H1 (cell line): ENCODE results near the gene SCN8A. TPM values are rescaled to one million over a fixed set of nuclear protein-coding genes. Genes with fewer than 3 reads are reported as not detected.

Source experiments
- CTCF ChIA-PET: fragments of 300-600 bp; sonication (Branson Sonifier 250); formaldehyde crosslinking; loops from one replicate; lab custom pipeline; 2021; ENCODE audit not compliant: partially characterized antibody; lab: Charles Lee
- POLR2A ChIA-PET: fragments of 300-600 bp; sonication (Branson Sonifier 250); formaldehyde crosslinking; loops from one replicate; lab custom pipeline; 2021; ENCODE audit warnings: inconsistent platforms; ENCODE audit not compliant: partially characterized antibody; lab: Charles Lee
- DNase-seq, 2 experiments: peaks; one replicate each; pipeline versions ENCODE4 v3.0.0 to v3.0.0-alpha.2; 2010 to 2022; ENCODE audit warnings: low spot score in 2 of 2, low read depth in 1 of 2, mixed read lengths in 1 of 2
- FAIRE-seq: peaks from 2 replicates; lab custom pipeline; 2011; peaks lifted over from hg19 to GRCh38; lab: Jason Lieb, UNC
- H2AFZ ChIP-seq: 2 replicates; pipeline ENCODE4 v1.8.1; 2012; ENCODE audit warnings: low read length, inconsistent platforms
- H2AK5ac ChIP-seq: 2 replicates; pipeline ENCODE4 v1.6.1; 2013; ENCODE audit warnings: low read depth, low read length
- H2BK120ac ChIP-seq: replicated peaks from 2 replicates; pipeline ENCODE3; 2013; ENCODE audit warnings: low read depth, low read length, inconsistent platforms
- H2BK12ac ChIP-seq: 2 replicates; pipeline ENCODE4 v1.6.1; 2013; ENCODE audit warnings: low read depth, low read length
- H2BK15ac ChIP-seq: 2 replicates; pipeline ENCODE4 v1.6.1; 2013; ENCODE audit warnings: low read length
- H2BK20ac ChIP-seq: 2 replicates; pipeline ENCODE4 v1.6.1; 2013; ENCODE audit warnings: low read length
- H2BK5ac ChIP-seq: 2 replicates; pipeline ENCODE4 v1.6.1; 2013; ENCODE audit warnings: low read depth, low read length
- H3K14ac ChIP-seq: 2 replicates; pipeline ENCODE4 v1.6.1; 2013; ENCODE audit warnings: inconsistent platforms; ENCODE audit not compliant: insufficient read length
- H3K18ac ChIP-seq: 2 replicates; pipeline ENCODE4 v1.6.1; 2013; ENCODE audit warnings: low read length; ENCODE audit errors: extremely low read depth
- H3K23ac ChIP-seq: 2 replicates; pipeline ENCODE4 v1.6.1; 2013; ENCODE audit warnings: inconsistent platforms; ENCODE audit not compliant: insufficient read length
- H3K23me2 ChIP-seq: 2 replicates; pipeline ENCODE4 v1.6.1; 2013; ENCODE audit warnings: low read depth, low read length
- H3K27ac ChIP-seq: 2 replicates; pipeline ENCODE4 v1.6.1; 2011; ENCODE audit warnings: low read depth, low read length, inconsistent platforms
- H3K27me3 ChIP-seq, 4 experiments: replicated peaks in 1 of 4; 1 replicate in 1 of 4; 2 replicates in 3 of 4; pipeline versions ENCODE4 v1.6.1 to v1.8.1; 2011 to 2013; ENCODE audit warnings: low read length in 3 of 4, mild to moderate bottlenecking in 3 of 4, inconsistent platforms in 2 of 4, mixed read lengths in 2 of 4, moderate library complexity in 1 of 4; ENCODE audit not compliant: control insufficient read depth in 3 of 4, insufficient read depth in 3 of 4; ENCODE audit errors: extremely low read depth in 1 of 4
- H3K36me3 ChIP-seq, 4 experiments: 2 replicates each; pipeline versions ENCODE4 v1.6.1 to v1.8.1; 2011 to 2013; ENCODE audit warnings: mild to moderate bottlenecking in 4 of 4, low read length in 3 of 4, moderate library complexity in 2 of 4, control low read depth in 1 of 4, inconsistent platforms in 1 of 4; ENCODE audit not compliant: insufficient read depth in 4 of 4, control insufficient read depth in 2 of 4
- H3K4ac ChIP-seq: replicated peaks from 2 replicates; pipeline ENCODE3; 2013; ENCODE audit warnings: low read length, low read depth, mixed read lengths, inconsistent platforms; ENCODE audit not compliant: insufficient read length
- H3K4me1 ChIP-seq, 4 experiments: replicated peaks in 1 of 4; 1 replicate in 1 of 4; 2 replicates in 3 of 4; pipeline versions ENCODE4 v1.6.1 to v1.8.1; 2011 to 2013; ENCODE audit warnings: low read length in 3 of 4, inconsistent platforms in 2 of 4, mixed read lengths in 1 of 4; ENCODE audit not compliant: insufficient read depth in 4 of 4, control insufficient read depth in 3 of 4
- H3K4me2 ChIP-seq, 2 experiments: 2 replicates each; pipeline versions ENCODE4 v1.6.1 to v1.8.1; 2011 to 2013; ENCODE audit warnings: low read depth in 2 of 2, low read length in 2 of 2, control low read depth in 1 of 2, inconsistent platforms in 1 of 2, mild to moderate bottlenecking in 1 of 2; ENCODE audit not compliant: insufficient read depth in 1 of 2
- H3K4me3 ChIP-seq, 4 experiments: fragments of 200-600, 300-600 bp in 1 of 4; sonication (generic), shearing (Covaris generic), sonication (Bioruptor Twin) in 1 of 4; 2 replicates each; pipeline versions ENCODE4 v1.5.1 to v1.8.1; 2011 to 2016; ENCODE audit warnings: low read length in 4 of 4, low read depth in 3 of 4, control low read depth in 2 of 4, inconsistent platforms in 2 of 4, mild to moderate bottlenecking in 2 of 4, mixed read lengths in 1 of 4, moderate library complexity in 1 of 4; ENCODE audit not compliant: insufficient read depth in 2 of 4; ENCODE audit errors: extremely low read depth in 1 of 4
- H3K56ac ChIP-seq: replicated peaks from 2 replicates; pipeline ENCODE3; 2013; ENCODE audit warnings: low read depth, mild to moderate bottlenecking, mixed read lengths, low read length, inconsistent platforms; ENCODE audit not compliant: insufficient read length
- H3K79me1 ChIP-seq: 2 replicates; pipeline ENCODE4 v1.6.1; 2013; ENCODE audit warnings: low read depth, low read length, control low read depth
- H3K79me2 ChIP-seq, 2 experiments: 2 replicates each; pipeline versions ENCODE4 v1.6.1 to v1.8.1; 2012 to 2013; ENCODE audit warnings: low read length in 2 of 2, mild to moderate bottlenecking in 2 of 2, inconsistent platforms in 1 of 2; ENCODE audit not compliant: insufficient read depth in 2 of 2, control insufficient read depth in 1 of 2
- H3K9ac ChIP-seq, 4 experiments: replicated peaks in 1 of 4; 1 replicate in 1 of 4; 2 replicates in 3 of 4; pipeline versions ENCODE4 v1.6.1 to v1.8.1; 2011 to 2013; ENCODE audit warnings: low read depth in 3 of 4, low read length in 3 of 4, control low read depth in 2 of 4, mild to moderate bottlenecking in 2 of 4, moderate library complexity in 2 of 4, inconsistent platforms in 1 of 4; ENCODE audit errors: extremely low read depth in 1 of 4
- H3K9me3 ChIP-seq, 2 experiments: 2 replicates each; pipeline versions ENCODE4 v1.6.1 to v1.8.1; 2012 to 2013; ENCODE audit warnings: mild to moderate bottlenecking in 2 of 2, moderate library complexity in 2 of 2, control low read depth in 1 of 2, inconsistent platforms in 1 of 2, low read depth in 1 of 2, low read length in 1 of 2, mixed read lengths in 1 of 2; ENCODE audit not compliant: insufficient read depth in 2 of 2
- H4K20me1 ChIP-seq, 2 experiments: replicated peaks in 1 of 2; 2 replicates each; pipeline versions ENCODE3 to v1.8.1; 2011 to 2013; ENCODE audit warnings: inconsistent platforms in 2 of 2, low read length in 2 of 2, mild to moderate bottlenecking in 1 of 2; ENCODE audit not compliant: insufficient read depth in 2 of 2, control insufficient read depth in 1 of 2
- H4K5ac ChIP-seq: 2 replicates; pipeline ENCODE4 v1.6.1; 2013; ENCODE audit warnings: low read length, low read depth, mixed read lengths, inconsistent platforms; ENCODE audit not compliant: insufficient read length
- H4K8ac ChIP-seq: 2 replicates; pipeline ENCODE4 v1.8.0; 2013; ENCODE audit warnings: mild to moderate bottlenecking, moderate library complexity, low read length, inconsistent platforms; ENCODE audit not compliant: insufficient read depth; ENCODE audit errors: extremely low read depth
- H4K91ac ChIP-seq: replicated peaks from 2 replicates; pipeline ENCODE3; 2013; ENCODE audit warnings: low read length, mixed read lengths, inconsistent platforms; ENCODE audit not compliant: insufficient read length
- BCL11A ChIP-seq, 2 experiments: IDR thresholded peaks; one replicate each; pipeline ENCODE4 v1.6.1; 2011; ENCODE audit warnings: low read depth in 2 of 2, low read length in 2 of 2, mild to moderate bottlenecking in 2 of 2
- HDAC6 ChIP-seq: IDR thresholded peaks from one replicate; pipeline ENCODE4 v1.7.1; 2012; ENCODE audit warnings: low read depth, mild to moderate bottlenecking, inconsistent platforms, low read length, moderate library complexity
- SIX5 ChIP-seq: IDR thresholded peaks from 2 replicates; pipeline ENCODE4 v1.6.1; 2011; ENCODE audit warnings: mild to moderate bottlenecking, low read depth, low read length
- SP2 ChIP-seq: IDR thresholded peaks from 2 replicates; pipeline ENCODE4 v1.6.1; 2012; ENCODE audit warnings: mild to moderate bottlenecking, low read length, inconsistent platforms
- TCF12 ChIP-seq: IDR thresholded peaks from 2 replicates; pipeline ENCODE4 v1.6.1; 2011; ENCODE audit warnings: low read depth, mild to moderate bottlenecking, low read length
- WGBS, 2 experiments: shearing (Covaris generic) in 1 of 2; methylation state at CpG; one replicate each; pipeline versions ENCODE4 v1.1.6 to v1.1.7; 2013 to 2015; ENCODE audit warnings: low lambda C conversion rate in 2 of 2, mixed read lengths in 2 of 2, inconsistent platforms in 1 of 2, low coverage in 1 of 2, missing lambda C conversion rate in 1 of 2; ENCODE audit not compliant: insufficient replicate concordance in 2 of 2, insufficient coverage in 1 of 2, insufficient read length in 1 of 2; ENCODE audit errors: extremely low coverage in 1 of 2, missing lambda C conversion rate in 1 of 2; 5-methylcytosine and 5-hydroxymethylcytosine counted together
- polyA plus RNA-seq, 7 experiments: library from polyadenylated mRNA; depleted of rRNA in 3 of 7; stranded (reverse) in 5 of 7; unstranded in 2 of 7; fragments of >200 nt in 5 of 7; fragments of 200-250 nt in 2 of 7; gene quantifications; 1 replicate in 5 of 7; 2 replicates in 1 of 7; 4 replicates in 1 of 7; pipeline versions ENCODE4 v1.2.1 to v1.2.3, GENCODE V29; 2011 to 2013; ENCODE audit warnings: missing spikeins in 2 of 7, mixed read lengths in 2 of 7
- total RNA-seq: library from RNA; stranded (reverse); fragmentation: NEBNext Ultra II Directional; extraction: Animal tissue kit (Norgen Biotek cat#: 25700); gene quantifications from 2 replicates; pipeline ENCODE4 v1.2.1, GENCODE V29; 2021

The SCN8A gene
- total and polyA plus RNA-seq, 2 of the 8 experiments (the other 6 are each of a cell fraction or from before 2014, with no cell fraction given), result 6.3 to 10.7 TPM

GRCh38 chr12:51851413-51852124, 260.5 kb downstream of the SCN8A start:
- Histone ChIP-seq H3K9ac (no peak overlapping the region), H2BK5ac (no peak overlapping the region), H3K4me2 (no peak overlapping the region), H3K14ac (no peak overlapping the region), H3K36me3 (no peaks in the 10 kb centered on the region), H3K23ac (no peak overlapping the region), H3K79me1 (no peaks in the 10 kb centered on the region), H2BK20ac (no peak overlapping the region), H3K18ac (no peak overlapping the region), H4K20me1 (no peaks in the 10 kb centered on the region), H3K27me3 (peaks cover 6 to 40% (median 34%) of the 10 kb centered on the region in 4 experiments), H3K4me3 (no peak overlapping the region), H2AK5ac (0 out of 2 replicates have a peak overlapping the region, but pooled peaks have one; percentile 82), H3K27ac (no peak overlapping the region), H3K79me2 (no peaks in the 10 kb centered on the region), H4K5ac (no peak overlapping the region), H2AFZ (no peak overlapping the region), H4K8ac (0 out of 2 replicates have a peak overlapping the region, but pooled peaks have one; percentile 37), H3K4me1 (peaks cover 0 to 21% (median 7%) of the 10 kb centered on the region in 4 experiments; a peak in 6 of 7 replicates), H3K23me2 (peaks cover 21% of the 10 kb centered on the region), H3K4ac (no peak overlapping the region), H2BK15ac (no peak overlapping the region), H3K56ac (no peak overlapping the region), H3K9me3 (no peaks in the 10 kb centered on the region), H2BK12ac (peak overlapping the region; percentile 60; the same call in 1 of the 2 replicates), H4K91ac (no peak overlapping the region), H2BK120ac (no peak overlapping the region)
- TF ChIP-seq HDAC6 (no peak), TCF12 (no peak), SP2 (no peak), SIX5 (no peak), BCL11A (IDR thresholded peaks at IDR 0.05; ENCODE audit: low read depth in 2 of 2, low read length in 2 of 2) (no peak)
- CTCF ChIA-PET, result interaction anchor here (1.0 to 8.5 kb wide), 8 partner anchors 12 to 38 kb away, joined by 3 to 132 read pairs (median 12); no protein-coding TSS in a partner anchor
- WGBS, 2 experiments, result 85% methylated on average over 6 of the region's 8 CpGs; no CpG with 5 or more reads in 1 of the 2 experiments
- FAIRE-seq, result no peak
- DNase-seq, result no peak
- POLR2A ChIA-PET, result interaction anchor here (0.6 to 11.0 kb wide), 4 partner anchors 15 to 1033 kb away, joined by 3 to 107 read pairs (median 3); partner anchors contain the start of gene ANKRD33
